H1 (cell line): ENCODE data around the gene BSN. TPM values are rescaled to one million over a fixed set of nuclear protein-coding genes. Genes with fewer than 3 reads are reported as not detected.
A peak's percentile ranks its signal among the peaks of the same experiment; 100 is the strongest.

ENCODE experiments used
- CTCF ChIA-PET: fragments of 300-600 bp; sonication (Branson Sonifier 250); formaldehyde crosslinking; loops from one replicate; lab custom pipeline; 2021; ENCODE audit not compliant: partially characterized antibody; lab: Charles Lee
- POLR2A ChIA-PET: fragments of 300-600 bp; sonication (Branson Sonifier 250); formaldehyde crosslinking; loops from one replicate; lab custom pipeline; 2021; ENCODE audit warnings: inconsistent platforms; ENCODE audit not compliant: partially characterized antibody; lab: Charles Lee
- DNase-seq, 2 experiments: peaks; one replicate each; pipeline versions ENCODE4 v3.0.0 to v3.0.0-alpha.2; 2010 to 2022; ENCODE audit warnings: low spot score in 2 of 2, low read depth in 1 of 2, mixed read lengths in 1 of 2
- FAIRE-seq: peaks from 2 replicates; lab custom pipeline; 2011; peaks lifted over from hg19 to GRCh38; lab: Jason Lieb, UNC
- H2AFZ ChIP-seq: 2 replicates; pipeline ENCODE4 v1.8.1; 2012; ENCODE audit warnings: low read length, inconsistent platforms
- H2AK5ac ChIP-seq: 2 replicates; pipeline ENCODE4 v1.6.1; 2013; ENCODE audit warnings: low read depth, low read length
- H2BK120ac ChIP-seq: replicated peaks from 2 replicates; pipeline ENCODE3; 2013; ENCODE audit warnings: low read depth, low read length, inconsistent platforms
- H2BK12ac ChIP-seq: 2 replicates; pipeline ENCODE4 v1.6.1; 2013; ENCODE audit warnings: low read depth, low read length
- H2BK15ac ChIP-seq: 2 replicates; pipeline ENCODE4 v1.6.1; 2013; ENCODE audit warnings: low read length
- H2BK20ac ChIP-seq: 2 replicates; pipeline ENCODE4 v1.6.1; 2013; ENCODE audit warnings: low read length
- H2BK5ac ChIP-seq: 2 replicates; pipeline ENCODE4 v1.6.1; 2013; ENCODE audit warnings: low read depth, low read length
- H3K14ac ChIP-seq: 2 replicates; pipeline ENCODE4 v1.6.1; 2013; ENCODE audit warnings: inconsistent platforms; ENCODE audit not compliant: insufficient read length
- H3K18ac ChIP-seq: 2 replicates; pipeline ENCODE4 v1.6.1; 2013; ENCODE audit warnings: low read length; ENCODE audit errors: extremely low read depth
- H3K23ac ChIP-seq: 2 replicates; pipeline ENCODE4 v1.6.1; 2013; ENCODE audit warnings: inconsistent platforms; ENCODE audit not compliant: insufficient read length
- H3K23me2 ChIP-seq: 2 replicates; pipeline ENCODE4 v1.6.1; 2013; ENCODE audit warnings: low read depth, low read length
- H3K27ac ChIP-seq: 2 replicates; pipeline ENCODE4 v1.6.1; 2011; ENCODE audit warnings: low read depth, low read length, inconsistent platforms
- H3K27me3 ChIP-seq, 4 experiments: replicated peaks in 1 of 4; 1 replicate in 1 of 4; 2 replicates in 3 of 4; pipeline versions ENCODE4 v1.6.1 to v1.8.1; 2011 to 2013; ENCODE audit warnings: low read length in 3 of 4, mild to moderate bottlenecking in 3 of 4, inconsistent platforms in 2 of 4, mixed read lengths in 2 of 4, moderate library complexity in 1 of 4; ENCODE audit not compliant: control insufficient read depth in 3 of 4, insufficient read depth in 3 of 4; ENCODE audit errors: extremely low read depth in 1 of 4
- H3K36me3 ChIP-seq, 4 experiments: 2 replicates each; pipeline versions ENCODE4 v1.6.1 to v1.8.1; 2011 to 2013; ENCODE audit warnings: mild to moderate bottlenecking in 4 of 4, low read length in 3 of 4, moderate library complexity in 2 of 4, control low read depth in 1 of 4, inconsistent platforms in 1 of 4; ENCODE audit not compliant: insufficient read depth in 4 of 4, control insufficient read depth in 2 of 4
- H3K4ac ChIP-seq: replicated peaks from 2 replicates; pipeline ENCODE3; 2013; ENCODE audit warnings: low read length, low read depth, mixed read lengths, inconsistent platforms; ENCODE audit not compliant: insufficient read length
- H3K4me1 ChIP-seq, 4 experiments: replicated peaks in 1 of 4; 1 replicate in 1 of 4; 2 replicates in 3 of 4; pipeline versions ENCODE4 v1.6.1 to v1.8.1; 2011 to 2013; ENCODE audit warnings: low read length in 3 of 4, inconsistent platforms in 2 of 4, mixed read lengths in 1 of 4; ENCODE audit not compliant: insufficient read depth in 4 of 4, control insufficient read depth in 3 of 4
- H3K4me2 ChIP-seq, 2 experiments: 2 replicates each; pipeline versions ENCODE4 v1.6.1 to v1.8.1; 2011 to 2013; ENCODE audit warnings: low read depth in 2 of 2, low read length in 2 of 2, control low read depth in 1 of 2, inconsistent platforms in 1 of 2, mild to moderate bottlenecking in 1 of 2; ENCODE audit not compliant: insufficient read depth in 1 of 2
- H3K4me3 ChIP-seq, 4 experiments: fragments of 200-600, 300-600 bp in 1 of 4; sonication (generic), shearing (Covaris generic), sonication (Bioruptor Twin) in 1 of 4; 2 replicates each; pipeline versions ENCODE4 v1.5.1 to v1.8.1; 2011 to 2016; ENCODE audit warnings: low read length in 4 of 4, low read depth in 3 of 4, control low read depth in 2 of 4, inconsistent platforms in 2 of 4, mild to moderate bottlenecking in 2 of 4, mixed read lengths in 1 of 4, moderate library complexity in 1 of 4; ENCODE audit not compliant: insufficient read depth in 2 of 4; ENCODE audit errors: extremely low read depth in 1 of 4
- H3K56ac ChIP-seq: replicated peaks from 2 replicates; pipeline ENCODE3; 2013; ENCODE audit warnings: low read depth, mild to moderate bottlenecking, mixed read lengths, low read length, inconsistent platforms; ENCODE audit not compliant: insufficient read length
- H3K79me1 ChIP-seq: 2 replicates; pipeline ENCODE4 v1.6.1; 2013; ENCODE audit warnings: low read depth, low read length, control low read depth
- H3K79me2 ChIP-seq, 2 experiments: 2 replicates each; pipeline versions ENCODE4 v1.6.1 to v1.8.1; 2012 to 2013; ENCODE audit warnings: low read length in 2 of 2, mild to moderate bottlenecking in 2 of 2, inconsistent platforms in 1 of 2; ENCODE audit not compliant: insufficient read depth in 2 of 2, control insufficient read depth in 1 of 2
- H3K9ac ChIP-seq, 4 experiments: replicated peaks in 1 of 4; 1 replicate in 1 of 4; 2 replicates in 3 of 4; pipeline versions ENCODE4 v1.6.1 to v1.8.1; 2011 to 2013; ENCODE audit warnings: low read depth in 3 of 4, low read length in 3 of 4, control low read depth in 2 of 4, mild to moderate bottlenecking in 2 of 4, moderate library complexity in 2 of 4, inconsistent platforms in 1 of 4; ENCODE audit errors: extremely low read depth in 1 of 4
- H3K9me3 ChIP-seq, 2 experiments: 2 replicates each; pipeline versions ENCODE4 v1.6.1 to v1.8.1; 2012 to 2013; ENCODE audit warnings: mild to moderate bottlenecking in 2 of 2, moderate library complexity in 2 of 2, control low read depth in 1 of 2, inconsistent platforms in 1 of 2, low read depth in 1 of 2, low read length in 1 of 2, mixed read lengths in 1 of 2; ENCODE audit not compliant: insufficient read depth in 2 of 2
- H4K20me1 ChIP-seq, 2 experiments: replicated peaks in 1 of 2; 2 replicates each; pipeline versions ENCODE3 to v1.8.1; 2011 to 2013; ENCODE audit warnings: inconsistent platforms in 2 of 2, low read length in 2 of 2, mild to moderate bottlenecking in 1 of 2; ENCODE audit not compliant: insufficient read depth in 2 of 2, control insufficient read depth in 1 of 2
- H4K5ac ChIP-seq: 2 replicates; pipeline ENCODE4 v1.6.1; 2013; ENCODE audit warnings: low read length, low read depth, mixed read lengths, inconsistent platforms; ENCODE audit not compliant: insufficient read length
- H4K8ac ChIP-seq: 2 replicates; pipeline ENCODE4 v1.8.0; 2013; ENCODE audit warnings: mild to moderate bottlenecking, moderate library complexity, low read length, inconsistent platforms; ENCODE audit not compliant: insufficient read depth; ENCODE audit errors: extremely low read depth
- H4K91ac ChIP-seq: replicated peaks from 2 replicates; pipeline ENCODE3; 2013; ENCODE audit warnings: low read length, mixed read lengths, inconsistent platforms; ENCODE audit not compliant: insufficient read length
- BRCA1 ChIP-seq: IDR thresholded peaks from 2 replicates; pipeline ENCODE4 v1.6.1; 2012; ENCODE audit warnings: low read depth, low read length, improper control_type of control experiment
- CBX5 ChIP-seq: fragments of 300-800, 300-1000 bp; sonication (generic); IDR thresholded peaks from 2 replicates; pipeline ENCODE4 v1.7.1; 2016; ENCODE audit warnings: antibody characterized with exemption, low read length, low read depth
- CBX8 ChIP-seq: fragments of 300-800, 300-1000 bp; sonication (generic); IDR thresholded peaks from 2 replicates; pipeline ENCODE4 v1.7.1; 2016; ENCODE audit warnings: low read depth, low read length, borderline replicate concordance
- CHD2 ChIP-seq: IDR thresholded peaks from 2 replicates; pipeline ENCODE4 v1.6.1; 2012; ENCODE audit warnings: low read length, improper control_type of control experiment
- CTBP2 ChIP-seq: IDR thresholded peaks from 2 replicates; pipeline ENCODE4 v1.7.0; 2011; ENCODE audit warnings: borderline replicate concordance, mild to moderate bottlenecking, moderate library complexity, mixed read lengths, low read length; ENCODE audit not compliant: insufficient read depth, insufficient read length
- FOSL1 ChIP-seq: IDR thresholded peaks from 2 replicates; pipeline ENCODE4 v1.6.1; 2011; ENCODE audit warnings: mild to moderate bottlenecking, low read depth, low read length, moderate library complexity; ENCODE audit not compliant: insufficient read depth
- KDM5A ChIP-seq: fragments of 200-600 bp; IDR thresholded peaks from 2 replicates; pipeline ENCODE4 v1.7.1; 2012; ENCODE audit warnings: mild to moderate bottlenecking, low read length, inconsistent platforms, mixed read lengths
- RBBP5 ChIP-seq: IDR thresholded peaks from 2 replicates; pipeline ENCODE4 v1.7.1; 2012; ENCODE audit warnings: low read depth, mild to moderate bottlenecking, inconsistent platforms, low read length, moderate library complexity, borderline replicate concordance
- RXRA ChIP-seq: IDR thresholded peaks from 2 replicates; pipeline ENCODE4 v1.6.1; 2011; ENCODE audit warnings: low read depth, mild to moderate bottlenecking, low read length, moderate library complexity; ENCODE audit not compliant: insufficient read depth
- SIRT6 ChIP-seq: IDR thresholded peaks from one replicate; pipeline ENCODE4 v1.7.1; 2012; ENCODE audit warnings: low read length, inconsistent platforms
- TAF1 ChIP-seq: IDR thresholded peaks from 2 replicates; pipeline ENCODE4 v1.6.1; 2011; ENCODE audit warnings: mild to moderate bottlenecking, low read depth, low read length
- TCF12 ChIP-seq: IDR thresholded peaks from 2 replicates; pipeline ENCODE4 v1.6.1; 2011; ENCODE audit warnings: low read depth, mild to moderate bottlenecking, low read length
- USF2 ChIP-seq: IDR thresholded peaks from 2 replicates; pipeline ENCODE4 v1.6.1; 2011; ENCODE audit warnings: low read length, improper control_type of control experiment
- WGBS, 2 experiments: shearing (Covaris generic) in 1 of 2; methylation state at CpG; one replicate each; pipeline versions ENCODE4 v1.1.6 to v1.1.7; 2013 to 2015; ENCODE audit warnings: low lambda C conversion rate in 2 of 2, mixed read lengths in 2 of 2, inconsistent platforms in 1 of 2, low coverage in 1 of 2, missing lambda C conversion rate in 1 of 2; ENCODE audit not compliant: insufficient replicate concordance in 2 of 2, insufficient coverage in 1 of 2, insufficient read length in 1 of 2; ENCODE audit errors: extremely low coverage in 1 of 2, missing lambda C conversion rate in 1 of 2; 5-methylcytosine and 5-hydroxymethylcytosine counted together
- polyA plus RNA-seq, 7 experiments: library from polyadenylated mRNA; depleted of rRNA in 3 of 7; stranded (reverse) in 5 of 7; unstranded in 2 of 7; fragments of >200 nt in 5 of 7; fragments of 200-250 nt in 2 of 7; gene quantifications; 1 replicate in 5 of 7; 2 replicates in 1 of 7; 4 replicates in 1 of 7; pipeline versions ENCODE4 v1.2.1 to v1.2.3, GENCODE V29; 2011 to 2013; ENCODE audit warnings: missing spikeins in 2 of 7, mixed read lengths in 2 of 7
- total RNA-seq: library from RNA; stranded (reverse); fragmentation: NEBNext Ultra II Directional; extraction: Animal tissue kit (Norgen Biotek cat#: 25700); gene quantifications from 2 replicates; pipeline ENCODE4 v1.2.1, GENCODE V29; 2021

The BSN gene
- total and polyA plus RNA-seq, 2 of the 8 experiments (the other 6 are each of a cell fraction or from before 2014, with no cell fraction given): 0.60 to 3.0 TPM

GRCh38 chr3:49704629-49705028 is 150.4 kb downstream of the BSN start:
- ChIA-PET POLR2A (interaction anchor here (5.7 kb wide), 1 partner anchor 14 kb away, joined by 57 read pairs; the partner anchor contains the start of gene AMIGO3), CTCF (interaction anchor here (1.7 to 9.7 kb wide), 5 partner anchors 8 to 136 kb away, joined by 4 to 127 read pairs (median 54); partner anchors contain the start of genes AMIGO3 and GMPPB)
- WGBS, 2 experiments: 90% methylated on average over 6 of the region's 8 CpGs; no CpG with 5 or more reads in 1 of the 2 experiments
- Histone ChIP-seq H3K18ac (no peak overlapping the region), H3K23me2 (no peaks in the 10 kb centered on the region), H2AK5ac (no peak overlapping the region), H3K4ac (no peak overlapping the region), H3K79me2 (no peaks in the 10 kb centered on the region), H3K79me1 (no peaks in the 10 kb centered on the region), H3K4me3 (no peak overlapping the region), H3K9me3 (no peaks in the 10 kb centered on the region), H2BK20ac (no peak overlapping the region), H3K4me2 (no peak overlapping the region), H3K27ac (no peak overlapping the region), H2BK5ac (0 out of 2 replicates have a peak overlapping the region, but pooled peaks have one; percentile 35), H2BK120ac (no peak overlapping the region), H3K14ac (no peak overlapping the region), H3K4me1 (peaks cover 0 to 9% (median 5%) of the 10 kb centered on the region in 4 experiments; a peak in 5 of 7 replicates), H4K8ac (no peak overlapping the region), H4K5ac (no peak overlapping the region), H3K9ac (no peak overlapping the region), H2BK12ac (no peak overlapping the region), H3K23ac (no peak overlapping the region), H3K36me3 (peaks cover 4 to 5% (median 5%) of the 10 kb centered on the region in 4 experiments; a peak in 5 of 8 replicates), H2BK15ac (no peak overlapping the region; the same call in 1 of the 2 replicates), H3K56ac (no peak overlapping the region), H4K91ac (no peak overlapping the region), H4K20me1 (peaks cover 0 to 15% of the 10 kb centered on the region in 2 experiments), H2AFZ (no peak overlapping the region), H3K27me3 (no peaks in the 10 kb centered on the region)
- no peak for TF ChIP-seq CBX5
- no peak for TF ChIP-seq CBX8
- no peak for TF ChIP-seq TCF12
- TF ChIP-seq RXRA: no peak
- no peak for TF ChIP-seq CTBP2
- TF ChIP-seq USF2: no peak
- TF ChIP-seq SIRT6: no peak
- no peak for TF ChIP-seq RBBP5
- TF ChIP-seq KDM5A: no peak
- no peak for TF ChIP-seq CHD2
- no peak for TF ChIP-seq TAF1
- no peak for TF ChIP-seq BRCA1
- no peak for TF ChIP-seq FOSL1
- DNase-seq (no peak), FAIRE-seq (no peak)
